HuH-7 (cell line): ENCODE measurements around the gene MAFG.

Experiments used
- DNase-seq: peaks from one replicate; pipeline ENCODE4 v3.0.0; 2011; ENCODE audit warnings: low spot score

Gene MAFG

GRCh38 chr17:81939881-81940385, 12.4 kb upstream of the MAFG start:
- no peak for DNase-seq

- no peak for DNase-seq
Measured at GRCh38 chr17:81939218-81939617, 11.7 kb upstream of the MAFG start.

- no peak for DNase-seq
Measured at GRCh38 chr17:81935709-81936084, 8.2 kb upstream of the MAFG start.

GRCh38 chr17:81934850-81935708, 7.5 kb upstream of the MAFG start:
- DNase-seq = no peak

- DNase-seq = no peak
Measured at GRCh38 chr17:81934098-81934757, 6.7 kb upstream of the MAFG start.

- DNase-seq = no peak
Measured at GRCh38 chr17:81933178-81933699, 5.7 kb upstream of the MAFG start.

- no peak for DNase-seq
Measured at GRCh38 chr17:81932333-81932983, 4.9 kb upstream of the MAFG start.

GRCh38 chr17:81931557-81932332, 4.2 kb upstream of the MAFG start:
- no peak for DNase-seq

GRCh38 chr17:81931189-81931556, 3.6 kb upstream of the MAFG start:
- DNase-seq = no peak

- DNase-seq = no peak
Measured at GRCh38 chr17:81930142-81931125, 2.9 kb upstream of the MAFG start.

- no peak for DNase-seq
Measured at GRCh38 chr17:81929253-81930141, 2.0 kb upstream of the MAFG start.

- DNase-seq = peak; percentile 55
Measured at GRCh38 chr17:81928544-81929252, 1.2 kb upstream of the MAFG start.

- DNase-seq = no peak
Measured at GRCh38 chr17:81927152-81927652, 333 bp downstream of the MAFG start.

GRCh38 chr17:81926451-81927151, 934 bp downstream of the MAFG start:
- DNase-seq = peak; percentile 83

GRCh38 chr17:81925860-81926450, 1.6 kb downstream of the MAFG start:
- no peak for DNase-seq

- DNase-seq = no peak
Measured at GRCh38 chr17:81924557-81925532, 2.7 kb downstream of the MAFG start.
